ENCODE results near the gene CRYBA1.

Gene CRYBA1

GRCh38 chr17:29240968-29241963, 5.4 kb upstream of the CRYBA1 start:
- no peak for DNase-seq (ENCODE audit: extremely low spot score)
- TF ChIP-seq SUZ12 (IDR thresholded peaks at IDR 0.05): no peak
- no peak for TF ChIP-seq SP1 (IDR thresholded peaks at IDR 0.05)
- TF ChIP-seq ARNT (IDR thresholded peaks at IDR 0.05): no peak
- TF ChIP-seq TARDBP (IDR thresholded peaks at IDR 0.05): no peak
- no peak for TF ChIP-seq FOXM1 (IDR thresholded peaks at IDR 0.05; ENCODE audit: borderline replicate concordance)
- no peak for TF ChIP-seq CTBP1 (IDR thresholded peaks at IDR 0.05; ENCODE audit: borderline replicate concordance)
- no peak for TF ChIP-seq LEF1 (IDR thresholded peaks at IDR 0.05; ENCODE audit: borderline replicate concordance)
- no peak for TF ChIP-seq HDGF (IDR thresholded peaks at IDR 0.05; ENCODE audit: borderline replicate concordance)
- no peak for TF ChIP-seq BHLHE40 (IDR thresholded peaks at IDR 0.05; ENCODE audit: borderline replicate concordance)
- no peak for TF ChIP-seq L3MBTL2 (conservative IDR thresholded peaks at IDR 0.05)
- TF ChIP-seq, protein P1, sequence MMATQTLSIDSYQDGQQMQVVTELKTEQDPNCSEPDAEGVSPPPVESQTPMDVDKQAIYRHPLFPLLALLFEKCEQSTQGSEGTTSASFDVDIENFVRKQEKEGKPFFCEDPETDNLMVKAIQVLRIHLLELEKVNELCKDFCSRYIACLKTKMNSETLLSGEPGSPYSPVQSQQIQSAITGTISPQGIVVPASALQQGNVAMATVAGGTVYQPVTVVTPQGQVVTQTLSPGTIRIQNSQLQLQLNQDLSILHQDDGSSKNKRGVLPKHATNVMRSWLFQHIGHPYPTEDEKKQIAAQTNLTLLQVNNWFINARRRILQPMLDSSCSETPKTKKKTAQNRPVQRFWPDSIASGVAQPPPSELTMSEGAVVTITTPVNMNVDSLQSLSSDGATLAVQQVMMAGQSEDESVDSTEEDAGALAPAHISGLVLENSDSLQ (IDR thresholded peaks at IDR 0.05): no peak
- no peak for TF ChIP-seq NFRKB (IDR thresholded peaks at IDR 0.05)
- no peak for TF ChIP-seq ZNF384 (IDR thresholded peaks at IDR 0.05)
- no peak for TF ChIP-seq FOXA1 (IDR thresholded peaks at IDR 0.05)
- TF ChIP-seq ELF4 (IDR thresholded peaks at IDR 0.05): no peak
- TF ChIP-seq FOXK2 (IDR thresholded peaks at IDR 0.05): no peak
- ChIA-PET POLR2A (interaction anchor here (0.6 to 1.7 kb wide), 5 partner anchors 10 to 93 kb away, joined by 3 to 6 read pairs (median 3); partner anchors contain the start of genes MYO18A and NUFIP2), CTCF (interaction anchor here (0.8 to 1.1 kb wide), 3 partner anchors 16 to 96 kb away, joined by 3 read pairs; no protein-coding TSS in a partner anchor)

GRCh38 chr17:29242051-29242450, 4.6 kb upstream of the CRYBA1 start:
- TF ChIP-seq LEF1 (IDR thresholded peaks at IDR 0.05; ENCODE audit: borderline replicate concordance) (no peak), ARNT (IDR thresholded peaks at IDR 0.05) (no peak), HDGF (IDR thresholded peaks at IDR 0.05; ENCODE audit: borderline replicate concordance) (no peak), L3MBTL2 (conservative IDR thresholded peaks at IDR 0.05) (no peak), FOXA1 (IDR thresholded peaks at IDR 0.05) (no peak), SP1 (IDR thresholded peaks at IDR 0.05) (no peak), NFRKB (IDR thresholded peaks at IDR 0.05) (no peak), BHLHE40 (IDR thresholded peaks at IDR 0.05; ENCODE audit: borderline replicate concordance) (no peak), TARDBP (IDR thresholded peaks at IDR 0.05) (no peak), CTBP1 (IDR thresholded peaks at IDR 0.05; ENCODE audit: borderline replicate concordance) (no peak), FOXM1 (IDR thresholded peaks at IDR 0.05; ENCODE audit: borderline replicate concordance) (no peak), SUZ12 (IDR thresholded peaks at IDR 0.05) (no peak), FOXK2 (IDR thresholded peaks at IDR 0.05) (no peak), ZNF384 (IDR thresholded peaks at IDR 0.05) (no peak), ELF4 (IDR thresholded peaks at IDR 0.05) (no peak)
- TF ChIP-seq, protein P1 (IDR thresholded peaks at IDR 0.05): no peak
- ChIA-PET CTCF (interaction anchor here (1.0 to 1.3 kb wide), 2 partner anchors 23 to 97 kb away, joined by 3 read pairs; no protein-coding TSS in a partner anchor), POLR2A (interaction anchor here (1.2 kb wide), 1 partner anchor 52 kb away, joined by 5 read pairs; the partner anchor contains the start of gene NUFIP2)
- no peak for DNase-seq (ENCODE audit: extremely low spot score)

GRCh38 chr17:29242790-29243189, 3.9 kb upstream of the CRYBA1 start:
- POLR2A ChIA-PET: interaction anchor here (1.2 kb wide), 2 partner anchors 51 to 94 kb away, joined by 4 to 5 read pairs; partner anchors contain the start of gene NUFIP2

GRCh38 chr17:29243792-29244191, 2.9 kb upstream of the CRYBA1 start:
- ChIA-PET POLR2A (interaction anchor here (1.2 kb wide), 1 partner anchor 95 kb away, joined by 4 read pairs; no protein-coding TSS in a partner anchor), CTCF (interaction anchor here (1.4 kb wide), 1 partner anchor 96 kb away, joined by 4 read pairs; no protein-coding TSS in a partner anchor)
- TF ChIP-seq TARDBP (IDR thresholded peaks at IDR 0.05) (no peak), ELF4 (IDR thresholded peaks at IDR 0.05) (no peak), CTBP1 (IDR thresholded peaks at IDR 0.05; ENCODE audit: borderline replicate concordance) (no peak), LEF1 (IDR thresholded peaks at IDR 0.05; ENCODE audit: borderline replicate concordance) (no peak), SUZ12 (IDR thresholded peaks at IDR 0.05) (no peak), BHLHE40 (IDR thresholded peaks at IDR 0.05; ENCODE audit: borderline replicate concordance) (no peak), NFRKB (IDR thresholded peaks at IDR 0.05) (no peak), FOXM1 (IDR thresholded peaks at IDR 0.05; ENCODE audit: borderline replicate concordance) (no peak), HDGF (IDR thresholded peaks at IDR 0.05; ENCODE audit: borderline replicate concordance) (no peak), ZNF384 (IDR thresholded peaks at IDR 0.05) (no peak), L3MBTL2 (conservative IDR thresholded peaks at IDR 0.05) (no peak), ARNT (IDR thresholded peaks at IDR 0.05) (no peak), SP1 (IDR thresholded peaks at IDR 0.05) (no peak), FOXK2 (IDR thresholded peaks at IDR 0.05) (no peak), FOXA1 (IDR thresholded peaks at IDR 0.05) (no peak)
- TF ChIP-seq, protein P1 (IDR thresholded peaks at IDR 0.05): no peak
- DNase-seq (ENCODE audit: extremely low spot score): peak; percentile 22

More at GRCh38 chr17:29242790-29243189, 3.9 kb upstream of the CRYBA1 start:
- CTCF ChIA-PET: interaction anchor here (1.0 to 1.3 kb wide), 2 partner anchors 24 to 97 kb away, joined by 3 read pairs; no protein-coding TSS in a partner anchor
- no peak for DNase-seq (ENCODE audit: extremely low spot score)
- TF ChIP-seq FOXM1 (IDR thresholded peaks at IDR 0.05; ENCODE audit: borderline replicate concordance): no peak
- TF ChIP-seq FOXK2 (IDR thresholded peaks at IDR 0.05): no peak

GRCh38 chr17:29245401-29245800, 1.3 kb upstream of the CRYBA1 start:
- CTCF ChIA-PET: interaction anchor here (0.6 kb wide), 1 partner anchor 12 kb away, joined by 3 read pairs; no protein-coding TSS in a partner anchor

More at GRCh38 chr17:29245401-29245800, 1.3 kb upstream of the CRYBA1 start:
- TF ChIP-seq L3MBTL2 (conservative IDR thresholded peaks at IDR 0.05) (no peak), SUZ12 (IDR thresholded peaks at IDR 0.05) (no peak), CTBP1 (IDR thresholded peaks at IDR 0.05; ENCODE audit: borderline replicate concordance) (no peak), ZNF384 (IDR thresholded peaks at IDR 0.05) (no peak), ARNT (IDR thresholded peaks at IDR 0.05) (no peak), LEF1 (IDR thresholded peaks at IDR 0.05; ENCODE audit: borderline replicate concordance) (no peak), ELF4 (IDR thresholded peaks at IDR 0.05) (no peak), FOXA1 (IDR thresholded peaks at IDR 0.05) (no peak), FOXK2 (IDR thresholded peaks at IDR 0.05) (no peak), BHLHE40 (IDR thresholded peaks at IDR 0.05; ENCODE audit: borderline replicate concordance) (no peak)
- POLR2A ChIA-PET: no interaction called here
- no peak for DNase-seq (ENCODE audit: extremely low spot score)
